SK-N-SH treated with all-trans-retinoic acid at 6 μM for 48 hours (cell line): ENCODE data around the gene RANBP6.

Experiments
- ATAC-seq: fragments of 200-7000 bp; cut with Tn5 transposase; 3 replicates; pipeline ENCODE4 v1.9.1; 2020; ENCODE audit warnings: mild to moderate bottlenecking, moderate library complexity
- ARNTL ChIP-seq: fragments of 450-650 bp; formaldehyde crosslinking; IDR thresholded peaks from 2 replicates; pipeline ENCODE4 v1.5.0; 2020; ENCODE audit warnings: low read depth, mild to moderate bottlenecking, moderate library complexity, borderline replicate concordance
- BACH2 ChIP-seq: fragments of 250-450 bp; sonication (Bioruptor Pico); IDR thresholded peaks from 2 replicates; pipeline ENCODE4 v1.9.0; 2021; ENCODE audit warnings: mild to moderate bottlenecking, borderline replicate concordance
- ESRRG ChIP-seq: fragments of 250-450 bp; sonication (Bioruptor Pico); IDR thresholded peaks from 2 replicates; pipeline ENCODE4 v1.6.1; 2021; ENCODE audit warnings: mild to moderate bottlenecking
- GLIS3 ChIP-seq: fragments of 250-450 bp; sonication (Bioruptor Pico); IDR thresholded peaks from 2 replicates; pipeline ENCODE4 v1.5.0; 2020; ENCODE audit warnings: mild to moderate bottlenecking, moderate library complexity
- ISL1 ChIP-seq: fragments of 250-450 bp; sonication (Bioruptor Pico); IDR thresholded peaks from 2 replicates; pipeline ENCODE4 v2.1.2; 2022; ENCODE audit warnings: mild to moderate bottlenecking, moderate library complexity
- OSR1 ChIP-seq: fragments of 250-450 bp; sonication (Bioruptor Pico); IDR thresholded peaks from 2 replicates; pipeline ENCODE4 v1.8.0; 2022; ENCODE audit warnings: moderate library complexity, mild to moderate bottlenecking, inconsistent platforms
- POU6F1 ChIP-seq: fragments of 250-450 bp; sonication (Bioruptor Pico); IDR thresholded peaks from 2 replicates; pipeline ENCODE4 v1.8.0; 2021; ENCODE audit warnings: low read depth, mild to moderate bottlenecking, moderate library complexity, borderline replicate concordance
- PPARA ChIP-seq: fragments of 250-450 bp; sonication (Bioruptor Pico); IDR thresholded peaks from 2 replicates; pipeline ENCODE4 v1.5.0; 2020; ENCODE audit warnings: mild to moderate bottlenecking, borderline replicate concordance
- RARB ChIP-seq: fragments of 250-450 bp; sonication (Bioruptor Pico); IDR thresholded peaks from 2 replicates; pipeline ENCODE4 v1.8.0; 2021; ENCODE audit warnings: mild to moderate bottlenecking, moderate library complexity
- SNAI2 ChIP-seq: fragments of 250-450 bp; sonication (Bioruptor Pico); IDR thresholded peaks from 2 replicates; pipeline ENCODE4 v1.5.0; 2020; ENCODE audit warnings: mild to moderate bottlenecking, moderate library complexity
- TCF4 ChIP-seq: fragments of 250-450 bp; sonication (Bioruptor Pico); IDR thresholded peaks from 2 replicates; pipeline ENCODE4 v1.8.0; 2021; ENCODE audit warnings: mild to moderate bottlenecking, moderate library complexity, borderline replicate concordance
- TOX ChIP-seq: fragments of 250-450 bp; sonication (Bioruptor Pico); IDR thresholded peaks from 2 replicates; pipeline ENCODE4 v1.8.0; 2021; ENCODE audit warnings: mild to moderate bottlenecking, moderate library complexity, borderline replicate concordance
- ZC3H10 ChIP-seq: fragments of 250-450 bp; sonication (Bioruptor Pico); IDR thresholded peaks from 2 replicates; pipeline ENCODE4 v1.5.1; 2021; ENCODE audit warnings: mild to moderate bottlenecking, moderate library complexity
- ZFP3 ChIP-seq: fragments of 250-450 bp; sonication (Bioruptor Pico); IDR thresholded peaks from 2 replicates; pipeline ENCODE4 v1.5.0; 2020; ENCODE audit warnings: mild to moderate bottlenecking, moderate library complexity
- ZFP30 ChIP-seq: fragments of 450-650 bp; formaldehyde crosslinking; IDR thresholded peaks from 2 replicates; pipeline ENCODE4 v1.5.0; 2022; ENCODE audit warnings: mild to moderate bottlenecking, moderate library complexity
- ZNF565 ChIP-seq: fragments of 450-650 bp; formaldehyde crosslinking; conservative IDR thresholded peaks from 2 replicates; pipeline ENCODE4 v1.5.0; 2020; ENCODE audit warnings: low read depth, mild to moderate bottlenecking, moderate library complexity
- ZNF70 ChIP-seq: fragments of 450-650 bp; formaldehyde crosslinking; IDR thresholded peaks from 2 replicates; pipeline ENCODE4 v1.5.0; 2020; ENCODE audit warnings: mild to moderate bottlenecking, moderate library complexity
- ZNF8 ChIP-seq: fragments of 450-650 bp; formaldehyde crosslinking; IDR thresholded peaks from 2 replicates; pipeline ENCODE4 v1.5.0; 2020; ENCODE audit warnings: mild to moderate bottlenecking, moderate library complexity
- TF ChIP-seq, protein P1 (sequence below): fragments of 250-450 bp; sonication (Bioruptor Pico); IDR thresholded peaks from 2 replicates; pipeline ENCODE4 v1.5.1; 2021; ENCODE audit warnings: mild to moderate bottlenecking, moderate library complexity
- TF ChIP-seq, protein P2 (sequence below): fragments of 250-450 bp; sonication (Bioruptor Pico); IDR thresholded peaks from 2 replicates; pipeline ENCODE4 v1.8.0; 2020; ENCODE audit warnings: mild to moderate bottlenecking, moderate library complexity, borderline replicate concordance
- TF ChIP-seq, protein P3 (sequence below): fragments of 250-450 bp; sonication (Bioruptor Pico); IDR thresholded peaks from 2 replicates; pipeline ENCODE4 v1.5.1; 2020; ENCODE audit warnings: low read depth, mild to moderate bottlenecking, moderate library complexity
- TF ChIP-seq, protein P4 (sequence below): fragments of 250-450 bp; sonication (Bioruptor Pico); IDR thresholded peaks from 2 replicates; pipeline ENCODE4 v1.5.0; 2020; ENCODE audit warnings: mild to moderate bottlenecking, moderate library complexity

Gene RANBP6

GRCh38 chr9:5988265-5988664 is 27.2 kb downstream of the RANBP6 start:
- no peak for ATAC-seq
- no peak for TF ChIP-seq PPARA (CRISPR knock-in tag)
- TF ChIP-seq ZFP3 (CRISPR knock-in tag): no peak
- no peak for TF ChIP-seq ZNF8 (CRISPR knock-in tag)
- TF ChIP-seq ESRRG (CRISPR knock-in tag): no peak
- TF ChIP-seq, protein P1, sequence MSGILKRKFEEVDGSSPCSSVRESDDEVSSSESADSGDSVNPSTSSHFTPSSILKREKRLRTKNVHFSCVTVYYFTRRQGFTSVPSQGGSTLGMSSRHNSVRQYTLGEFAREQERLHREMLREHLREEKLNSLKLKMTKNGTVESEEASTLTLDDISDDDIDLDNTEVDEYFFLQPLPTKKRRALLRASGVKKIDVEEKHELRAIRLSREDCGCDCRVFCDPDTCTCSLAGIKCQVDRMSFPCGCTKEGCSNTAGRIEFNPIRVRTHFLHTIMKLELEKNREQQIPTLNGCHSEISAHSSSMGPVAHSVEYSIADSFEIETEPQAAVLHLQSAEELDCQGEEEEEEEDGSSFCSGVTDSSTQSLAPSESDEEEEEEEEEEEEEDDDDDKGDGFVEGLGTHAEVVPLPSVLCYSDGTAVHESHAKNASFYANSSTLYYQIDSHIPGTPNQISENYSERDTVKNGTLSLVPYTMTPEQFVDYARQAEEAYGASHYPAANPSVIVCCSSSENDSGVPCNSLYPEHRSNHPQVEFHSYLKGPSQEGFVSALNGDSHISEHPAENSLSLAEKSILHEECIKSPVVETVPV: no peak
- no peak for TF ChIP-seq ZC3H10 (CRISPR knock-in tag)
- no peak for TF ChIP-seq GLIS3 (CRISPR knock-in tag)
- no peak for TF ChIP-seq ZNF70
- no peak for TF ChIP-seq POU6F1
- no peak for TF ChIP-seq OSR1 (CRISPR knock-in tag)
- no peak for TF ChIP-seq ZNF565 (CRISPR knock-in tag)
- no peak for TF ChIP-seq RARB (CRISPR knock-in tag)
- TF ChIP-seq BACH2 (CRISPR knock-in tag): no peak
- TF ChIP-seq TOX (CRISPR knock-in tag): no peak
- no peak for TF ChIP-seq TCF4 (CRISPR knock-in tag)

DNA sequence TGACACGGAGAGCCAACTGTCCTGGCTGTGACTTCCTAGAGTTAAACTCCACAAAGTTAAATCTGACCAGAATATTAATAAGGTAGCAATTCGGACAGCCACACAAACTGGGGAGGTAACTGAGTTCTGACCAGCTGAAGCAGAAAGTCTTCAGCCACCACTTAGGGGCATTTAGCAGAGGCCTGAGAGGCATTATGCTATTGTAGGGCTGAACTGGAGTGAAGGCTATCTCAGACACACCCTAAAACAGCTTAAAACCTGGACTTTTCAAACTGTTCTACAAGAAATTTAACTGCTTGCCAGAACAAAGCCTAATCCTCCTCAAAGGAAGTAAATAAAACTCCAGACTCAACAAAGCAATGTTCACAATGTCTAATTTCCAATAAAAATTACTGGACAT is 32.4 kb downstream of the RANBP6 start:
- ATAC-seq: no peak
- no peak for TF ChIP-seq ZC3H10 (CRISPR knock-in tag)
- TF ChIP-seq ISL1 (CRISPR knock-in tag): no peak
- no peak for TF ChIP-seq SNAI2 (CRISPR knock-in tag)
- TF ChIP-seq, protein P2, sequence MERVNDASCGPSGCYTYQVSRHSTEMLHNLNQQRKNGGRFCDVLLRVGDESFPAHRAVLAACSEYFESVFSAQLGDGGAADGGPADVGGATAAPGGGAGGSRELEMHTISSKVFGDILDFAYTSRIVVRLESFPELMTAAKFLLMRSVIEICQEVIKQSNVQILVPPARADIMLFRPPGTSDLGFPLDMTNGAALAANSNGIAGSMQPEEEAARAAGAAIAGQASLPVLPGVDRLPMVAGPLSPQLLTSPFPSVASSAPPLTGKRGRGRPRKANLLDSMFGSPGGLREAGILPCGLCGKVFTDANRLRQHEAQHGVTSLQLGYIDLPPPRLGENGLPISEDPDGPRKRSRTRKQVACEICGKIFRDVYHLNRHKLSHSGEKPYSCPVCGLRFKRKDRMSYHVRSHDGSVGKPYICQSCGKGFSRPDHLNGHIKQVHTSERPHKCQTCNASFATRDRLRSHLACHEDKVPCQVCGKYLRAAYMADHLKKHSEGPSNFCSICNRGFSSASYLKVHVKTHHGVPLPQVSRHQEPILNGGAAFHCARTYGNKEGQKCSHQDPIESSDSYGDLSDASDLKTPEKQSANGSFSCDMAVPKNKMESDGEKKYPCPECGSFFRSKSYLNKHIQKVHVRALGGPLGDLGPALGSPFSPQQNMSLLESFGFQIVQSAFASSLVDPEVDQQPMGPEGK (CRISPR knock-in tag): no peak
- no peak for TF ChIP-seq POU6F1
- no peak for TF ChIP-seq ZNF565 (CRISPR knock-in tag)
- no peak for TF ChIP-seq ARNTL
- no peak for TF ChIP-seq ZNF8 (CRISPR knock-in tag)

GRCh38 chr9:5982317-5982716 is 33.1 kb downstream of the RANBP6 start:
- no peak for ATAC-seq
- TF ChIP-seq ZFP3 (CRISPR knock-in tag) (no peak), ISL1 (CRISPR knock-in tag) (no peak), ZNF70 (no peak), TOX (CRISPR knock-in tag) (no peak), ESRRG (CRISPR knock-in tag) (no peak), RARB (CRISPR knock-in tag) (no peak), OSR1 (CRISPR knock-in tag) (no peak), POU6F1 (no peak), ZNF565 (CRISPR knock-in tag) (no peak), ZFP30 (CRISPR knock-in tag) (no peak)
- TF ChIP-seq, protein P3, sequence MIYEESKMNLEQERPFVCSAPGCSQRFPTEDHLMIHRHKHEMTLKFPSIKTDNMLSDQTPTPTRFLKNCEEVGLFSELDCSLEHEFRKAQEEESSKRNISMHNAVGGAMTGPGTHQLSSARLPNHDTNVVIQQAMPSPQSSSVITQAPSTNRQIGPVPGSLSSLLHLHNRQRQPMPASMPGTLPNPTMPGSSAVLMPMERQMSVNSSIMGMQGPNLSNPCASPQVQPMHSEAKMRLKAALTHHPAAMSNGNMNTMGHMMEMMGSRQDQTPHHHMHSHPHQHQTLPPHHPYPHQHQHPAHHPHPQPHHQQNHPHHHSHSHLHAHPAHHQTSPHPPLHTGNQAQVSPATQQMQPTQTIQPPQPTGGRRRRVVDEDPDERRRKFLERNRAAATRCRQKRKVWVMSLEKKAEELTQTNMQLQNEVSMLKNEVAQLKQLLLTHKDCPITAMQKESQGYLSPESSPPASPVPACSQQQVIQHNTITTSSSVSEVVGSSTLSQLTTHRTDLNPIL (CRISPR knock-in tag): no peak
- TF ChIP-seq, protein P1: no peak
- TF ChIP-seq, protein P4, sequence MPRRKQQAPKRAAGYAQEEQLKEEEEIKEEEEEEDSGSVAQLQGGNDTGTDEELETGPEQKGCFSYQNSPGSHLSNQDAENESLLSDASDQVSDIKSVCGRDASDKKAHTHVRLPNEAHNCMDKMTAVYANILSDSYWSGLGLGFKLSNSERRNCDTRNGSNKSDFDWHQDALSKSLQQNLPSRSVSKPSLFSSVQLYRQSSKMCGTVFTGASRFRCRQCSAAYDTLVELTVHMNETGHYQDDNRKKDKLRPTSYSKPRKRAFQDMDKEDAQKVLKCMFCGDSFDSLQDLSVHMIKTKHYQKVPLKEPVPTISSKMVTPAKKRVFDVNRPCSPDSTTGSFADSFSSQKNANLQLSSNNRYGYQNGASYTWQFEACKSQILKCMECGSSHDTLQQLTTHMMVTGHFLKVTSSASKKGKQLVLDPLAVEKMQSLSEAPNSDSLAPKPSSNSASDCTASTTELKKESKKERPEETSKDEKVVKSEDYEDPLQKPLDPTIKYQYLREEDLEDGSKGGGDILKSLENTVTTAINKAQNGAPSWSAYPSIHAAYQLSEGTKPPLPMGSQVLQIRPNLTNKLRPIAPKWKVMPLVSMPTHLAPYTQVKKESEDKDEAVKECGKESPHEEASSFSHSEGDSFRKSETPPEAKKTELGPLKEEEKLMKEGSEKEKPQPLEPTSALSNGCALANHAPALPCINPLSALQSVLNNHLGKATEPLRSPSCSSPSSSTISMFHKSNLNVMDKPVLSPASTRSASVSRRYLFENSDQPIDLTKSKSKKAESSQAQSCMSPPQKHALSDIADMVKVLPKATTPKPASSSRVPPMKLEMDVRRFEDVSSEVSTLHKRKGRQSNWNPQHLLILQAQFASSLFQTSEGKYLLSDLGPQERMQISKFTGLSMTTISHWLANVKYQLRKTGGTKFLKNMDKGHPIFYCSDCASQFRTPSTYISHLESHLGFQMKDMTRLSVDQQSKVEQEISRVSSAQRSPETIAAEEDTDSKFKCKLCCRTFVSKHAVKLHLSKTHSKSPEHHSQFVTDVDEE (CRISPR knock-in tag): no peak
